ENCODE data around the gene TNFRSF19. TPM values are rescaled to one million over a fixed set of nuclear protein-coding genes. Genes with fewer than 3 reads are reported as not detected.
A peak's percentile ranks its signal among the peaks of the same experiment; 100 is the strongest.

TNFRSF19 gene
- total RNA-seq, 3 donors from 2014 or later: 5.3 to 9.1 (median 7.9) TPM

DNA sequence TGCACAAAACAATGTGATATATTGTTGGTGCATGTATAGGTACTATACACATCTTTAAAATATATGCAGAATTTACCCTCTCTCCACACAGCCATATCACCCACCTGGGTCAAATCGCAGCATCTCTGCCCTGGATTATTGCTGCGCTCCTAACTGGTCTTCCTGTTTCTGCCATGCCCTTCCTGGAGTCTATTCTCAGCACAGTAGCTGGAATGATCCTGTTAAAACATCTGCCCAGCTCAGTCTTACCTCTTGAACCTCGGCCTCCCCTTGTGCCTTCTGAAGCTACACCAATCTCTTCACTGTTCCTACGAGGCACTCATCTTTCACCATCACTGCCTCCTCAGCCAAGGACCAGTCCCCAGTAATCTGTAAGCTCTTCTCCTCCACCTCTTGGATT, 25.5 kb upstream of the TNFRSF19 start:
- H3K27me3 ChIP-seq: no peaks in the 10 kb centered on the region
- no peak overlapping the region for H3K4me3 ChIP-seq
- no peak for DNase-seq (ENCODE audit: low spot score in 2 of 2)
- no peak overlapping the region for H3K27ac ChIP-seq
- intact Hi-C loops (cut with DNase I; ENCODE audit: low total_unique reads): no loop called here
- H3K4me1 ChIP-seq: no peaks in the 10 kb centered on the region
- TF ChIP-seq, protein P1, sequence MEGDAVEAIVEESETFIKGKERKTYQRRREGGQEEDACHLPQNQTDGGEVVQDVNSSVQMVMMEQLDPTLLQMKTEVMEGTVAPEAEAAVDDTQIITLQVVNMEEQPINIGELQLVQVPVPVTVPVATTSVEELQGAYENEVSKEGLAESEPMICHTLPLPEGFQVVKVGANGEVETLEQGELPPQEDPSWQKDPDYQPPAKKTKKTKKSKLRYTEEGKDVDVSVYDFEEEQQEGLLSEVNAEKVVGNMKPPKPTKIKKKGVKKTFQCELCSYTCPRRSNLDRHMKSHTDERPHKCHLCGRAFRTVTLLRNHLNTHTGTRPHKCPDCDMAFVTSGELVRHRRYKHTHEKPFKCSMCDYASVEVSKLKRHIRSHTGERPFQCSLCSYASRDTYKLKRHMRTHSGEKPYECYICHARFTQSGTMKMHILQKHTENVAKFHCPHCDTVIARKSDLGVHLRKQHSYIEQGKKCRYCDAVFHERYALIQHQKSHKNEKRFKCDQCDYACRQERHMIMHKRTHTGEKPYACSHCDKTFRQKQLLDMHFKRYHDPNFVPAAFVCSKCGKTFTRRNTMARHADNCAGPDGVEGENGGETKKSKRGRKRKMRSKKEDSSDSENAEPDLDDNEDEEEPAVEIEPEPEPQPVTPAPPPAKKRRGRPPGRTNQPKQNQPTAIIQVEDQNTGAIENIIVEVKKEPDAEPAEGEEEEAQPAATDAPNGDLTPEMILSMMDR (IDR thresholded peaks at IDR 0.05): no peak
- TF ChIP-seq POLR2AphosphoS5 (IDR thresholded peaks at IDR 0.05) (no peak), POLR2A (IDR thresholded peaks at IDR 0.05) (no peak)
- H3K36me3 ChIP-seq: no peaks in the 10 kb centered on the region
- H3K9me3 ChIP-seq: no peaks in the 10 kb centered on the region

DNA sequence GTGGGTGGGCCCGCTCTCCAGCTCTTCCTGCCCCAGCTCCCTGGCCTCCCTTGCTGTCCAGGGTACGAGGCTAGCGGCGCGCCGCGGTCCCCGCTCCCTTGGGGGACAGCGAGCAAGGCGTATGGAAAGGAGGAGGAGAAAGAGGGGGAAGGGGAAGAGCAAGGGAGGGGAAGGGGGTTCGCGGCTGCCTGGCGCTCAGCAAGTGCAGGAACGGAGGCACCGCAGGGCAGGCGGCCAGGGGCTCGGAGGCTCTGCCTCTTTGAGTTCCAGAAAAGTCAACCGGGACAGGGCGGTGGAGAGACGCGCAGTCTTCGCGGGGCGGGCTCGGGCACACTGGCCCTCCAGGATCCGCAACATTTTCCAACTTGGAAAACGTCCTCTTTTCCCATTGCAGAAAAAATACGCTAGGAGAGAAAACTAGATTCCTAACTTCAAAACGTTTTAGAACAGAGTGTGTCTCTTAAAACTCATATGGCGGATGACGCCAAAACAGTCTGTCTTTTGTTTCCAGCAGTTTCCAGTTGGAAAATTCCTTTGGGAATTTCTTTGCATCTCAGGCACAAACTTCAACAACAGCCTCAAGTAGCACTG, 23.1 kb upstream of the TNFRSF19 start:
- Histone ChIP-seq H3K27ac (peak overlapping the region; percentile 22 to 31), H3K27me3 (no peaks in the 10 kb centered on the region), H3K9me3 (no peaks in the 10 kb centered on the region), H3K4me3 (peak overlapping the region; percentile 44 to 62 (median 55)), H3K4me1 (no peaks in the 10 kb centered on the region), H3K36me3 (no peaks in the 10 kb centered on the region)
- DNase-seq (ENCODE audit: low spot score in 2 of 2): no peak
- TF ChIP-seq, protein P1 (IDR thresholded peaks at IDR 0.05): no peak
- TF ChIP-seq POLR2A (IDR thresholded peaks at IDR 0.05) (no peak), POLR2AphosphoS5 (IDR thresholded peaks at IDR 0.05) (no peak)
- intact Hi-C loops (cut with DNase I; ENCODE audit: low total_unique reads): no loop called here

DNA sequence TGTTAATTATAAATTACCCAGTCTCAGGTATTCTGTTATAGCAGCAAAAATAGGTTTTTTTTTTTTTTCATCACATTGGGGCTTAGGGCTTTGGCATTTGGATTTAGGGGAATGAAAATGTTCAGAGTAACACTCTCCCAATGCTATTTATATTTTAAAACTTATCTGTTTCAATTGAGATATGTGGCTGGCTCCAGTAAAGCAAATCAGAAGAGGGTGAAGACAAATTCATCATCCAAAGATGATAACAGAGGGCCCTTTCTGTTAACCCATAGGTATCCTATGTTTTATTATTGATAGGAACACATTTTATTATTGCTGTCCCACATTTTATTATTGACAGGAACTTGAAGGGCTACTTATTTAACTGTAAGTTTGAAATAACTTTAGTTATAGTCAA, 20.5 kb upstream of the TNFRSF19 start:
- Histone ChIP-seq H3K4me1 (no peaks in the 10 kb centered on the region), H3K27me3 (no peaks in the 10 kb centered on the region), H3K4me3 (no peak overlapping the region), H3K9me3 (no peaks in the 10 kb centered on the region), H3K36me3 (no peaks in the 10 kb centered on the region), H3K27ac (no peak overlapping the region)
- TF ChIP-seq, protein P1 (IDR thresholded peaks at IDR 0.05): no peak
- no peak for TF ChIP-seq POLR2AphosphoS5 (IDR thresholded peaks at IDR 0.05)
- no peak for TF ChIP-seq POLR2A (IDR thresholded peaks at IDR 0.05)
- intact Hi-C loops (cut with DNase I; ENCODE audit: low total_unique reads): no loop called here
- DNase-seq (ENCODE audit: low spot score in 2 of 2): no peak

DNA sequence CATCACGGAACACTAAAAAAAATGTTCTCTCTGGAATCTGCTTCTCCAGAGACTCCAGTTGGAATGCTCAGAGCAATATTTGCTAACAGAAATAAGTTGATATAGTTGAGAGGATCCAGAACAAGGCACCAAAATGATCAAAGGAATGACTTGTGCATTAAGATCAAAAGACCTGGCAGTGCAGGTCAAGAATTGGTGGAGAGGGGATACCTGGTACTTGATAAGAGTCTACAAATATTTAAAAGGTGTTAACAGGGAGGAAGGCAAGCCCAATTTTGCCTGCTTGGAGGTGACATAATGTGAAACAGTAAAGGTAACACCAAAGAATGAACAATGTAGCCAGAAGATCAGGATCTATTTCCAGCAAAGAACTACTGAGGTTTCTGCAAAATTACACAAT, 20.0 kb upstream of the TNFRSF19 start:
- no peak overlapping the region for H3K4me3 ChIP-seq
- no peaks in the 10 kb centered on the region for H3K36me3 ChIP-seq
- intact Hi-C loops (cut with DNase I; ENCODE audit: low total_unique reads): no loop called here
- no peak for DNase-seq (ENCODE audit: low spot score in 2 of 2)
- no peaks in the 10 kb centered on the region for H3K9me3 ChIP-seq
- no peaks in the 10 kb centered on the region for H3K4me1 ChIP-seq
- H3K27me3 ChIP-seq: no peaks in the 10 kb centered on the region
- no peak for TF ChIP-seq POLR2AphosphoS5 (IDR thresholded peaks at IDR 0.05)
- TF ChIP-seq, protein P1 (IDR thresholded peaks at IDR 0.05): no peak
- TF ChIP-seq POLR2A (IDR thresholded peaks at IDR 0.05): no peak
- no peak overlapping the region for H3K27ac ChIP-seq

DNA sequence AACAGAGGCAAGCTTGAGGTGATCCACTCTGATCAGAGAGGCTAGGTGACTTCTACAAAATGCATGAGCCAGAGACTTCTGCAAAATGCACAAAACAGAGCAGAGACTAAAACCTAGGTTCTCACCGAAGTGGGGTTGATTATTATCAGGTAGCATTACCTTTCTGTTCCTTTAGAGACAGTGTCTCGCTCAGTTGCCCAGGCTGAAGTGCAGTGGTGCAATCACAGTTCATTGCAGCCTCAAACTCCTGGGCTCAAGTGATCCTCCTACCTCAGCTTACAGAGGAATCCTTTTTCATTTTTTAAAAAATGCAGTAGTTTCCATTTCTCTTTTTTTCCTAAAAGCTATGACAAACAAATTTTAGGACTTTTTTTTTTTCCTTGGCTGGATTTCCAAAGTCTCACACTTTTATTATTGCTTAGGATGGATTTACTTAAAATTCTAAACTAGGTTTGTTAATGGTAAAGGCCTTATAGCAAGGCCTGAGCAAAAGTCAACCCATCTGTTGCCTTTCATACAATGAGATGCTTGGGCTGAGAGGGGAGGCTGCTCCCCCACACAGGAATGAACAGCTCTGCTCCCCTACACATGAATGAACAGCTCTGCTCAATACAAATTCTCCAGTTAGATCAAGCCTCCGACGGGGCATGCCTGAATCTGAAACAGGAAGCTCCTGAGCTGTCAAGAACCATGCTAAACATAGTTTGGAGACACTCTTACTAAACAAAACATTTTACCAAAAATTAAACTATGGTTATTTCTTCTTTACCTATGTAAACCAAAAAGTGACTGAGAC, 18.8 kb upstream of the TNFRSF19 start:
- no peak for DNase-seq (ENCODE audit: low spot score in 2 of 2)
- Histone ChIP-seq H3K27me3 (no peaks in the 10 kb centered on the region), H3K27ac (no peak overlapping the region), H3K9me3 (no peaks in the 10 kb centered on the region), H3K4me3 (no peak overlapping the region), H3K36me3 (no peaks in the 10 kb centered on the region), H3K4me1 (no peaks in the 10 kb centered on the region)
- intact Hi-C loops (cut with DNase I; ENCODE audit: low total_unique reads): no loop called here
- TF ChIP-seq POLR2AphosphoS5 (IDR thresholded peaks at IDR 0.05) (no peak), POLR2A (IDR thresholded peaks at IDR 0.05) (no peak)
- TF ChIP-seq, protein P1 (IDR thresholded peaks at IDR 0.05): no peak
